ENCODE results near the gene CALU.

- TF ChIP-seq CTCF (IDR thresholded peaks at IDR 0.05) (no peak), POLR2A (IDR thresholded peaks at IDR 0.05) (no peak), EP300 (IDR thresholded peaks at IDR 0.05; ENCODE audit: low read depth) (no peak), POLR2AphosphoS5 (IDR thresholded peaks at IDR 0.05) (no peak)
Measured at GRCh38 chr7:128791972-128792327, 52.8 kb downstream of the CALU start.
